ENCODE data around the gene TP53RK. TPM values are rescaled to one million over a fixed set of nuclear protein-coding genes. Genes with fewer than 3 reads are reported as not detected.

Gene TP53RK
- total RNA-seq = 10 to 100 TPM; 15.2 to 18.0 TPM

GRCh38 chr20:46689082-46689753, at the start of gene TP53RK:
TP53RK (minus strand) TSS chr20:46689444; CDS start chr20:46689414, 30 bp downstream.
- no peaks in the 10 kb centered on the region for H3K9me3 Mint-ChIP-seq
- H3K4me3 Mint-ChIP-seq = peak within 1 kb of the TSS; percentile 98
- peak; percentile 97 for DNase-seq
- POLR2A ChIA-PET = no interaction called here
- H3K36me3 Mint-ChIP-seq (ENCODE audit: low read depth) = peaks cover 20% of the 10 kb centered on the region
- H3K27ac Mint-ChIP-seq = peak within 1 kb of the TSS; percentile 96
- peaks cover 43% of the 10 kb centered on the region for H3K4me1 Mint-ChIP-seq
- H3K27me3 Mint-ChIP-seq = no peaks in the 10 kb centered on the region
- CTCF ChIA-PET = interaction anchor here (0.7 to 2.3 kb wide), 8 partner anchors 8 to 167 kb away, joined by 3 to 10 read pairs (median 3); no protein-coding TSS in a partner anchor

- peaks cover 7% of the 10 kb centered on the region for H3K27me3 Mint-ChIP-seq
- peaks cover under 1% of the 10 kb centered on the region for H3K9me3 Mint-ChIP-seq
- H3K4me3 Mint-ChIP-seq = no peak overlapping the region
- POLR2A ChIA-PET = no interaction called here
- CTCF ChIA-PET = no interaction called here
- no peak for DNase-seq
- no peak overlapping the region for H3K27ac Mint-ChIP-seq
- no peaks in the 10 kb centered on the region for H3K36me3 Mint-ChIP-seq (ENCODE audit: low read depth)
- no peaks in the 10 kb centered on the region for H3K4me1 Mint-ChIP-seq
These were observed 46.2 kb upstream of the TP53RK start for GRCh38 chr20:46735436-46735835.

DNA sequence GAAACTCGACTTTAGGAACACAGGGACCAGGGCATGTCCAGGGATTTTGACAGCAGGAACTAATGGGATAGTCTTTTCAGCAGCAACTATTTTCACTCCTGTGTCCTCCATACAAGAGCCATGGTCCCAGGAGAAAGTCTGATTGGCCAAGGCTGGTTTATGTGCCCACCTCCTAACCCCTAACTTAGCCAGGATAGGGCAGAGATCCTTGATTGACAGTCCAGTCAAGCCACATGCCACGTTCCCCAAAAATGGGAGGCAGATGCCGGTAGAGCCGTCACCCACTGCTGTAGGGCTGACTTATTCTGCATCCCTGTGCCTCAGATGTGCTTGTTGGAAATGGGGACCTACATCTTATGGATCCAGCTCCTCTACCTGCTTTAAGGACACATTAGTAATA, 42.5 kb upstream of the TP53RK start:
- ChIA-PET CTCF (no interaction called here), POLR2A (no interaction called here)
- Mint-ChIP-seq H3K27me3 (peaks cover 2% of the 10 kb centered on the region), H3K36me3 (ENCODE audit: low read depth) (no peaks in the 10 kb centered on the region), H3K9me3 (no peaks in the 10 kb centered on the region), H3K4me3 (no peak overlapping the region), H3K4me1 (no peaks in the 10 kb centered on the region), H3K27ac (no peak overlapping the region)
- no peak for DNase-seq

- Mint-ChIP-seq H3K27me3 (no peaks in the 10 kb centered on the region), H3K36me3 (ENCODE audit: low read depth) (no peaks in the 10 kb centered on the region), H3K27ac (no peak overlapping the region), H3K4me3 (no peak overlapping the region), H3K9me3 (peaks cover 3% of the 10 kb centered on the region), H3K4me1 (no peaks in the 10 kb centered on the region)
- POLR2A ChIA-PET = no interaction called here
- CTCF ChIA-PET = no interaction called here
- no peak for DNase-seq
These were observed 36.2 kb upstream of the TP53RK start for GRCh38 chr20:46725186-46726165.

DNA sequence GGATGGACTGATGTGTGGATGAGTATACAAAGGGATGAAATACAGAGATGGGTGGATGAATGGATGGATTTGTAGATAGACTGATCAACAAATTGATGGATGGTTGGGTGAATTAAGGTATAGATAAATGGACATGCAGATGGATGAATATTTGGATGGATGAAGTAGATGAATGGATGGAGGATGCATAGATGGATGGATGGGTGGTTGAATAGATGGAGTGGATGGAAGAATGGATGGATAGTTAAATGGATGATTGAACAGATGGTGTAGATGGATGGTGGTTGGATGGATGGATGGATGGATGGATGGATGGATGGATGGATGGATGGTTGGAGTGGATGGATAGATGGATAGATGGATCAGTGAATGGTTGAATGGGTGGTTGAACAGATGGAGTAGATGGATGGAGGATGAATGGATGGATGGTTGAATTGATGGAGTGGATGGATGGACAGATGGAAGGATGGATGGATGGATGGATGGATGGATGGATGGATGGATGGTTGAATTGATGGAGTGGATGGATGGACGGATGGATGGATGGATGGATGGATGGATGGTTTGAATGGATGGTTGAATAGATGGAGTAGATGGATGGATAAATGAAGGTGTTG, 35.2 kb upstream of the TP53RK start:
- peaks cover 5% of the 10 kb centered on the region for H3K9me3 Mint-ChIP-seq
- H3K36me3 Mint-ChIP-seq (ENCODE audit: low read depth) = no peaks in the 10 kb centered on the region
- H3K4me1 Mint-ChIP-seq = no peaks in the 10 kb centered on the region
- H3K4me3 Mint-ChIP-seq = no peak overlapping the region
- DNase-seq = no peak
- H3K27me3 Mint-ChIP-seq = no peaks in the 10 kb centered on the region
- no peak overlapping the region for H3K27ac Mint-ChIP-seq
- CTCF ChIA-PET = no interaction called here
- POLR2A ChIA-PET = no interaction called here

GRCh38 chr20:46723039-46723438, 33.8 kb upstream of the TP53RK start:
- ChIA-PET CTCF (no interaction called here), POLR2A (no interaction called here)
- H3K4me3 Mint-ChIP-seq = no peak overlapping the region
- H3K27ac Mint-ChIP-seq = no peak overlapping the region
- DNase-seq = no peak
- H3K9me3 Mint-ChIP-seq = peaks cover 5% of the 10 kb centered on the region
- H3K4me1 Mint-ChIP-seq = no peaks in the 10 kb centered on the region
- H3K27me3 Mint-ChIP-seq = no peaks in the 10 kb centered on the region
- no peaks in the 10 kb centered on the region for H3K36me3 Mint-ChIP-seq (ENCODE audit: low read depth)

GRCh38 chr20:46722450-46722849, 33.2 kb upstream of the TP53RK start:
- ChIA-PET POLR2A (no interaction called here), CTCF (no interaction called here)
- Mint-ChIP-seq H3K27me3 (no peaks in the 10 kb centered on the region), H3K4me3 (no peak overlapping the region), H3K36me3 (ENCODE audit: low read depth) (no peaks in the 10 kb centered on the region), H3K4me1 (no peaks in the 10 kb centered on the region), H3K9me3 (peaks cover 5% of the 10 kb centered on the region), H3K27ac (no peak overlapping the region)
- DNase-seq = no peak

DNA sequence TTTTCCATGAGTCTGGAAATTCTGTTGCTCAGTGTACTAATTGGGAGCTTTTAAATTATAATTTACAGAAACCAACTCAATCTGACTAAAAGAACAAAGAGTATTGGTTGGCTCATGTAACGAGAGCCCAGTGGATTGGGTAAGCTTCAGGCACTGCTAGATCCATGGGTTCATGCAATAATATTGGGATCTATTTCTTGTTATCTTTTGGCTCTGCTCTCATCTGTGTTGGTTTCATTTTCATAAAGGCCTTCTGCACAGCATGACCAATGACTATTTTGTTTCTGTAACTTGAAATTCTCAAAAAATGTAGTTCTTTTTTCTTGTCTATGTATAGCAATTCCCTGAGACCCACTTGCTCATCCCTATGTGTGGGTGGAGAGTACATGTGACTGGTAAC, 32.2 kb upstream of the TP53RK start:
- no peaks in the 10 kb centered on the region for H3K4me1 Mint-ChIP-seq
- no peak overlapping the region for H3K4me3 Mint-ChIP-seq
- H3K36me3 Mint-ChIP-seq (ENCODE audit: low read depth) = no peaks in the 10 kb centered on the region

DNA sequence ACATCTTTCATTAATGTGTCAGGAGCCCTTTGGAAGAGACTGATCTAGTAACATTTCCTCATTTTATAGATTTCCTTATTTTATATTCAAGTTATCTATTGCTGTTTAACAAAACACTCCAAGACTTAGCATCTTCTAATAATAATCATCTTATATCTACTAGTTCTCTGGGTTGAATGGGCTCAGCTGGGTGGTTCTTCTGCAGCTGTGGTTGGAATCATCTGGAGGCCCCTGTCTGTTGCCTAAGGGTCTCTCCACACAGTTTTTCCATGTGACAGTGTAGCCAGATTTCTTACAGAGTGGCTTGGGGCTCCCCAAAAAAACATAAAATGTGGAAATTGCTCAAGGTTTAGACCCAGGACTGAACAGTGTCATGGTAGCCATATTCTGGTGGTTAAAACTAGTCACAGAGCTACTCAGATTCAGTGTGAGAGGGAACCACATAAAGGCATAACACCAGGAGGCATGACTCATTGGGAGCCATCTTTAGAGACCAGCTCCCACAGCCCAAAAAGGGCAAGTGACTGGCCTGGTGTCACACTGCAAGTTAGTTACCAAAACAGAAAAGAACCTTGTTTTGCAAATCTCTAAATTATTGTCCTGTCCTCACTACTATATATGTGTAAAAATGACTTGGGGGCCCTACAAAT, 31.7 kb upstream of the TP53RK start:
- no peak for DNase-seq
- Mint-ChIP-seq H3K36me3 (ENCODE audit: low read depth) (no peaks in the 10 kb centered on the region), H3K27ac (no peak overlapping the region), H3K27me3 (no peaks in the 10 kb centered on the region), H3K4me1 (no peaks in the 10 kb centered on the region), H3K9me3 (peaks cover 5% of the 10 kb centered on the region), H3K4me3 (no peak overlapping the region)
- ChIA-PET POLR2A (no interaction called here), CTCF (interaction anchor here (0.6 to 0.9 kb wide), 2 partner anchors 20 to 97 kb away, joined by 3 to 4 read pairs; no protein-coding TSS in a partner anchor)

More for the DNA sequence above, 32.2 kb upstream of the TP53RK start:
- Mint-ChIP-seq H3K27me3 (no peaks in the 10 kb centered on the region), H3K9me3 (peaks cover 5% of the 10 kb centered on the region), H3K27ac (no peak overlapping the region)
- DNase-seq = no peak
- POLR2A ChIA-PET = no interaction called here
- CTCF ChIA-PET = interaction anchor here (0.6 kb wide), 1 partner anchor 97 kb away, joined by 3 read pairs; no protein-coding TSS in a partner anchor

- no peaks in the 10 kb centered on the region for H3K27me3 Mint-ChIP-seq
- no peak overlapping the region for H3K4me3 Mint-ChIP-seq
- no peaks in the 10 kb centered on the region for H3K4me1 Mint-ChIP-seq
- POLR2A ChIA-PET = no interaction called here
- peaks cover 5% of the 10 kb centered on the region for H3K9me3 Mint-ChIP-seq
- no peaks in the 10 kb centered on the region for H3K36me3 Mint-ChIP-seq (ENCODE audit: low read depth)
- no peak for DNase-seq
- CTCF ChIA-PET = no interaction called here
- H3K27ac Mint-ChIP-seq = no peak overlapping the region
These were observed 30.8 kb upstream of the TP53RK start for GRCh38 chr20:46720019-46720418.

DNA sequence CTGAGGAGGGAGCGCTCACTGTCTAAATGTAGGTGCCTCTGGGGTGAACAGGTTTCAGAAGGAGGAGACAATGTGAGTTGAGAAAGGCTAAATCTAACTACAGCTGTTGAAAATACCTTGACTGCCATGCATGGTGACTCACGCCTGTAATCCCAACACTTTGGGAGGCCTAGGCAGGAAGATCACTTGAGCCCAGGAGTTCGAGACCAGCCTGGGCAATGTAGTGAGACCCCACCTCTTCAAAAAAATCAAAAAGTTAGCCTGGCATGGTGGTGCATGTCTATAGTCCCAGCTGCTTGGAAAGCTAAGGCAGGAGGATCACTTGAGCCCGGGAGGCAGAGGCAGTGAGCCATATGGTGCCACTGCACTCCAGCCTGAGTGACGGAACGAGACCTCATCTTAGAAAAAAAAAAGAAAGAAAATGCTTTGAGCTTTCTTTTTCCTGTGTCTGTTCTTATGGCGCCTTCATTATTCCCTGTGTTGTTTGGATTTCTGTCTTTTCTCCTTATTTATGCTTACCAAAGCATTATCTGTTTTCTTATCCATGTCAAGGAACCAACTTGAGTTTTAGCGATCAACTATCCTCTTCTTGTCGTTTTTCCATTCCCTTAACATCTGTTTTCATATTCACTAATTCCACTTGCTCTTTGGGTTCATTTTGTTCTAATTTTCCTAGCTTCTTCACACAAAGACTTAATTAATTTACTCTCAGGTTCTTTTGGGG, 28.7 kb upstream of the TP53RK start:
- no peak overlapping the region for H3K27ac Mint-ChIP-seq
- H3K4me1 Mint-ChIP-seq = no peaks in the 10 kb centered on the region
- CTCF ChIA-PET = interaction anchor here (1.0 kb wide), 1 partner anchor 101 kb away, joined by 3 read pairs; no protein-coding TSS in a partner anchor
- no peak for DNase-seq
- peaks cover 5% of the 10 kb centered on the region for H3K9me3 Mint-ChIP-seq
- H3K27me3 Mint-ChIP-seq = no peaks in the 10 kb centered on the region
- H3K4me3 Mint-ChIP-seq = no peak overlapping the region
- POLR2A ChIA-PET = no interaction called here
- H3K36me3 Mint-ChIP-seq (ENCODE audit: low read depth) = no peaks in the 10 kb centered on the region

- Mint-ChIP-seq H3K36me3 (ENCODE audit: low read depth) (no peaks in the 10 kb centered on the region), H3K27ac (no peak overlapping the region), H3K27me3 (peaks cover 14% of the 10 kb centered on the region), H3K4me3 (no peak overlapping the region), H3K4me1 (no peaks in the 10 kb centered on the region), H3K9me3 (peaks cover under 1% of the 10 kb centered on the region)
- ChIA-PET CTCF (no interaction called here), POLR2A (no interaction called here)
- DNase-seq = no peak
These were observed 26.1 kb upstream of the TP53RK start for GRCh38 chr20:46715292-46715756.
